ENCODE measurements around the gene TMEM256.

Gene TMEM256

GRCh38 chr17:7403977-7404736, at the start of gene TMEM256:
Gene TMEM256 (minus strand): TSS chr17:7404097. CDS start chr17:7404084, 13 bp downstream.
- TF ChIP-seq GATA2 (IDR thresholded peaks at IDR 0.05; ENCODE audit: low read depth, low read length) = no peak
- TF ChIP-seq GATA3 (IDR thresholded peaks at IDR 0.05; ENCODE audit: low read depth, low read length) = no peak

- no peak for TF ChIP-seq GATA3 (IDR thresholded peaks at IDR 0.05; ENCODE audit: low read depth, low read length)
- TF ChIP-seq GATA2 (IDR thresholded peaks at IDR 0.05; ENCODE audit: low read depth, low read length) = no peak
These were observed 44.6 kb upstream of the TMEM256 start for GRCh38 chr17:7448461-7448860.

- TF ChIP-seq GATA2 (IDR thresholded peaks at IDR 0.05; ENCODE audit: low read depth, low read length) = no peak
- TF ChIP-seq GATA3 (IDR thresholded peaks at IDR 0.05; ENCODE audit: low read depth, low read length) = no peak
These were observed 41.7 kb upstream of the TMEM256 start for GRCh38 chr17:7445619-7445968.

GRCh38 chr17:7444682-7445618, 41.1 kb upstream of the TMEM256 start, which contains the start of gene CHRNB1:
Gene CHRNB1 (plus strand): TSS chr17:7445061. CDS start chr17:7445128, 67 bp downstream.
- TF ChIP-seq GATA3 (IDR thresholded peaks at IDR 0.05; ENCODE audit: low read depth, low read length) = no peak
- no peak for TF ChIP-seq GATA2 (IDR thresholded peaks at IDR 0.05; ENCODE audit: low read depth, low read length)

GRCh38 chr17:7443499-7444485, 39.9 kb upstream of the TMEM256 start:
- TF ChIP-seq GATA3 (IDR thresholded peaks at IDR 0.05; ENCODE audit: low read depth, low read length) (no peak), GATA2 (IDR thresholded peaks at IDR 0.05; ENCODE audit: low read depth, low read length) (no peak)

GRCh38 chr17:7442142-7442541, 38.2 kb upstream of the TMEM256 start:
- TF ChIP-seq GATA3 (IDR thresholded peaks at IDR 0.05; ENCODE audit: low read depth, low read length) (no peak), GATA2 (IDR thresholded peaks at IDR 0.05; ENCODE audit: low read depth, low read length) (no peak)

- TF ChIP-seq GATA2 (IDR thresholded peaks at IDR 0.05; ENCODE audit: low read depth, low read length) (no peak), GATA3 (IDR thresholded peaks at IDR 0.05; ENCODE audit: low read depth, low read length) (no peak)
These were observed 37.4 kb upstream of the TMEM256 start for GRCh38 chr17:7441266-7441665.

- TF ChIP-seq GATA2 (IDR thresholded peaks at IDR 0.05; ENCODE audit: low read depth, low read length) = no peak
- TF ChIP-seq GATA3 (IDR thresholded peaks at IDR 0.05; ENCODE audit: low read depth, low read length) = no peak
These were observed 36.9 kb upstream of the TMEM256 start for GRCh38 chr17:7440834-7441195.

- TF ChIP-seq GATA3 (IDR thresholded peaks at IDR 0.05; ENCODE audit: low read depth, low read length) = no peak
- no peak for TF ChIP-seq GATA2 (IDR thresholded peaks at IDR 0.05; ENCODE audit: low read depth, low read length)
These were observed 36.4 kb upstream of the TMEM256 start for GRCh38 chr17:7440113-7440833.

GRCh38 chr17:7439462-7440112, 35.7 kb upstream of the TMEM256 start, which contains the start of gene FGF11:
Gene FGF11 (plus strand): TSS chr17:7439512. CDS start chr17:7439621, 109 bp downstream.
- TF ChIP-seq GATA3 (IDR thresholded peaks at IDR 0.05; ENCODE audit: low read depth, low read length) = no peak

- TF ChIP-seq GATA2 (IDR thresholded peaks at IDR 0.05; ENCODE audit: low read depth, low read length) (no peak), GATA3 (IDR thresholded peaks at IDR 0.05; ENCODE audit: low read depth, low read length) (no peak)
These were observed 35.0 kb upstream of the TMEM256 start for GRCh38 chr17:7438656-7439460.

All from SH-SY5Y (cell line).